IMR-90 (cell line): ENCODE measurements around the gene POLRMT. TPM values are rescaled to one million over a fixed set of nuclear protein-coding genes. Genes with fewer than 3 reads are reported as not detected.

Source experiments
- ATAC-seq: fragments of 200-7000 bp; cut with Tn5 transposase; 2 replicates; pipeline ENCODE4 v1.9.1; 2020; ENCODE audit warnings: low read depth, mild to moderate bottlenecking, moderate library complexity
- BruUV-seq: library from RNA; stranded (reverse); fragments of 400-500 nt; replicated peaks from 2 replicates; lab custom pipeline; 2021; lab: Mats Ljungman, UMichigan
- CTCF ChIA-PET: fragments of 300-600 bp; formaldehyde crosslinking; extraction: SDS; loops from one replicate; lab custom pipeline; 2021; ENCODE audit warnings: antibody characterized with exemption; lab: Yijun Ruan, JAX
- POLR2A ChIA-PET: fragments of 300-600 bp; sonication (Branson Sonifier 250); formaldehyde crosslinking; loops from one replicate; lab custom pipeline; 2022; ENCODE audit warnings: antibody characterized with exemption; ENCODE audit not compliant: unreplicated experiment; lab: Charles Lee
- DNase-seq: peaks from one replicate; pipeline ENCODE4 v3.0.0; 2013
- H2AFZ ChIP-seq: replicated peaks from 2 replicates; pipeline ENCODE3; 2013; ENCODE audit warnings: low read length, mild to moderate bottlenecking; ENCODE audit not compliant: poor library complexity
- H2AK5ac ChIP-seq: 2 replicates; pipeline ENCODE4 v1.6.1; 2013; ENCODE audit warnings: low read depth, low read length, inconsistent platforms
- H2AK9ac ChIP-seq: replicated peaks from 2 replicates; pipeline ENCODE3; 2013; ENCODE audit warnings: mild to moderate bottlenecking, low read depth, low read length, moderate library complexity; ENCODE audit not compliant: poor library complexity
- H2BK120ac ChIP-seq: 2 replicates; pipeline ENCODE4 v1.6.1; 2013; ENCODE audit warnings: low read depth, low read length, inconsistent platforms
- H2BK15ac ChIP-seq: 3 replicates; pipeline ENCODE4 v1.6.1; 2013; ENCODE audit warnings: low read depth, low read length, inconsistent platforms
- H2BK20ac ChIP-seq: 2 replicates; pipeline ENCODE4 v1.6.1; 2013; ENCODE audit warnings: low read depth, mild to moderate bottlenecking, inconsistent platforms, low read length, moderate library complexity
- H2BK5ac ChIP-seq: 2 replicates; pipeline ENCODE4 v1.6.1; 2013; ENCODE audit warnings: mild to moderate bottlenecking, low read depth, low read length, inconsistent platforms; ENCODE audit not compliant: poor library complexity, severe bottlenecking
- H3K14ac ChIP-seq: replicated peaks from 2 replicates; pipeline ENCODE4 v1.6.1; 2013; ENCODE audit warnings: low read depth, low read length, inconsistent platforms
- H3K18ac ChIP-seq: 2 replicates; pipeline ENCODE4 v1.6.1; 2013; ENCODE audit warnings: low read depth, low read length, control low read depth
- H3K23ac ChIP-seq: 2 replicates; pipeline ENCODE4 v1.6.1; 2013; ENCODE audit warnings: low read depth, low read length, inconsistent platforms
- H3K27ac ChIP-seq: 2 replicates; pipeline ENCODE4 v1.5.1; 2013; ENCODE audit warnings: mild to moderate bottlenecking, control low read depth, low read length; ENCODE audit not compliant: insufficient read depth
- H3K27me3 ChIP-seq: 2 replicates; pipeline ENCODE4 v1.6.1; 2013; ENCODE audit warnings: low read length; ENCODE audit not compliant: control insufficient read depth, insufficient read depth
- H3K36me3 ChIP-seq: 2 replicates; pipeline ENCODE4 v1.6.1; 2013; ENCODE audit warnings: low read length, mixed read lengths; ENCODE audit not compliant: control insufficient read depth, insufficient read depth
- H3K4ac ChIP-seq: 2 replicates; pipeline ENCODE4 v1.6.1; 2013; ENCODE audit warnings: low read depth, low read length, inconsistent platforms
- H3K4me1 ChIP-seq: 2 replicates; pipeline ENCODE4 v1.6.1; 2013; ENCODE audit warnings: low read length, mixed read lengths; ENCODE audit not compliant: control insufficient read depth, insufficient read depth
- H3K4me2 ChIP-seq: 2 replicates; pipeline ENCODE4 v1.6.1; 2013; ENCODE audit warnings: low read depth, mild to moderate bottlenecking, control low read depth, low read length, moderate library complexity
- H3K4me3 ChIP-seq: 2 replicates; pipeline ENCODE4 v1.5.1; 2013; ENCODE audit warnings: low read depth, mild to moderate bottlenecking, control low read depth, low read length, moderate library complexity; ENCODE audit not compliant: insufficient read depth
- H3K56ac ChIP-seq: 2 replicates; pipeline ENCODE4 v1.6.1; 2013; ENCODE audit warnings: low read length, inconsistent platforms; ENCODE audit not compliant: insufficient read depth; ENCODE audit errors: extremely low read depth
- H3K79me1 ChIP-seq, 2 experiments: 2 replicates each; pipeline ENCODE4 v1.6.1; 2013; ENCODE audit warnings: low read length in 2 of 2, inconsistent platforms in 1 of 2, low read depth in 1 of 2
- H3K9ac ChIP-seq: 2 replicates; pipeline ENCODE4 v1.6.1; 2013; ENCODE audit warnings: low read depth, low read length, control low read depth
- H3K9me1 ChIP-seq: 2 replicates; pipeline ENCODE4 v1.6.1; 2013; ENCODE audit warnings: low read length, inconsistent platforms; ENCODE audit not compliant: insufficient read depth
- H3K9me3 ChIP-seq: 2 replicates; pipeline ENCODE4 v1.6.1; 2013; ENCODE audit warnings: low read length; ENCODE audit not compliant: control insufficient read depth, insufficient read depth
- H4K20me1 ChIP-seq: 2 replicates; pipeline ENCODE4 v1.6.1; 2013; ENCODE audit warnings: low read length, inconsistent platforms; ENCODE audit not compliant: insufficient read depth
- H4K5ac ChIP-seq: 2 replicates; pipeline ENCODE4 v1.6.1; 2013; ENCODE audit warnings: mild to moderate bottlenecking, low read depth, low read length, control low read depth
- H4K8ac ChIP-seq, 2 experiments: 2 replicates each; pipeline ENCODE4 v1.6.1; 2013; ENCODE audit warnings: low read depth in 2 of 2, low read length in 2 of 2, control low read depth in 1 of 2, inconsistent platforms in 1 of 2
- H4K91ac ChIP-seq: 2 replicates; pipeline ENCODE4 v1.6.1; 2013; ENCODE audit warnings: low read depth, low read length, inconsistent platforms; ENCODE audit not compliant: insufficient read depth
- MAFK ChIP-seq: IDR thresholded peaks from 2 replicates; pipeline ENCODE4 v1.6.1; 2012; ENCODE audit warnings: low read depth, low read length, improper control_type of control experiment
- MAZ ChIP-seq: IDR thresholded peaks from 2 replicates; pipeline ENCODE4 v1.6.1; 2012; ENCODE audit warnings: low read depth, mild to moderate bottlenecking, low read length, improper control_type of control experiment, moderate library complexity, borderline replicate concordance
- NFE2L2 ChIP-seq: fragments of 150-350 bp; IDR thresholded peaks from 2 replicates; pipeline ENCODE4 v1.6.1; 2016; ENCODE audit warnings: low read depth, mild to moderate bottlenecking, low read length
- POLR2A ChIP-seq: IDR thresholded peaks from 2 replicates; pipeline ENCODE4 v1.6.1; 2012; ENCODE audit warnings: mild to moderate bottlenecking, low read depth, low read length
- RAD21 ChIP-seq: IDR thresholded peaks from 2 replicates; pipeline ENCODE4 v1.6.1; 2012; ENCODE audit warnings: low read length, improper control_type of control experiment
- RCOR1 ChIP-seq: IDR thresholded peaks from 2 replicates; pipeline ENCODE4 v1.6.1; 2012; ENCODE audit warnings: mild to moderate bottlenecking, low read length, improper control_type of control experiment; ENCODE audit not compliant: insufficient replicate concordance
- SMC3 ChIP-seq: fragments of 150-350 bp; IDR thresholded peaks from 2 replicates; pipeline ENCODE4 v1.6.1; 2016; ENCODE audit warnings: low read depth, mild to moderate bottlenecking, antibody characterized with exemption, low read length, moderate library complexity
- WGBS, 2 experiments: methylation state at CpG; one replicate each; pipeline versions ENCODE4 v1.1.5 to v1.1.7; 2013; ENCODE audit warnings: missing lambda C conversion rate in 2 of 2; ENCODE audit not compliant: insufficient read length in 1 of 2; ENCODE audit errors: extremely low coverage in 2 of 2; 5-methylcytosine and 5-hydroxymethylcytosine counted together
- dilution Hi-C: fragments of 300-500 bp; cut with HindIII; formaldehyde crosslinking; loops from one replicate; pipeline ENCODE4 v1.14.3; 2018; ENCODE audit warnings: low sequenced_read_pairs; ENCODE audit not compliant: unreplicated experiment
- in situ Hi-C: fragments of 300-500 bp; cut with MboI; formaldehyde crosslinking; loops from 3 replicates; pipeline ENCODE4 v1.14.3; 2019; ENCODE audit warnings: low sequenced_read_pairs, inconsistent platforms, mixed read lengths
- intact Hi-C: fragments of 100-400 bp; cut with micrococcal nuclease; formaldehyde crosslinking; loops from 2 replicates; pipeline ENCODE4 v1.10.0; 2022
- polyA plus RNA-seq, 3 experiments: library from polyadenylated mRNA; depleted of rRNA; stranded (reverse); fragments of >200 nt; gene quantifications; 2 replicates each; pipeline ENCODE4 v1.2.3, GENCODE V29; 2012; ENCODE audit warnings: low replicate concordance in 1 of 3
- total RNA-seq: library from RNA; depleted of rRNA; stranded (reverse); fragments of >200 nt; gene quantifications from 2 replicates; pipeline ENCODE4 v1.2.3, GENCODE V29; 2012
- TF ChIP-seq, protein P1 (sequence below): fragments of 150-350 bp; IDR thresholded peaks from 2 replicates; pipeline ENCODE4 v1.6.1; 2016; ENCODE audit warnings: low read depth, mild to moderate bottlenecking, low read length, moderate library complexity, borderline replicate concordance
- TF ChIP-seq, protein P2 (sequence below): fragments of 150-350 bp; IDR thresholded peaks from 2 replicates; pipeline ENCODE4 v1.6.1; 2017; ENCODE audit warnings: mild to moderate bottlenecking, antibody characterized with exemption, low read length, low read depth

The POLRMT gene
- total and polyA plus RNA-seq, 2 of the 4 experiments (the other 2 are of a cell fraction), result 9.9 to 29.6 TPM

DNA sequence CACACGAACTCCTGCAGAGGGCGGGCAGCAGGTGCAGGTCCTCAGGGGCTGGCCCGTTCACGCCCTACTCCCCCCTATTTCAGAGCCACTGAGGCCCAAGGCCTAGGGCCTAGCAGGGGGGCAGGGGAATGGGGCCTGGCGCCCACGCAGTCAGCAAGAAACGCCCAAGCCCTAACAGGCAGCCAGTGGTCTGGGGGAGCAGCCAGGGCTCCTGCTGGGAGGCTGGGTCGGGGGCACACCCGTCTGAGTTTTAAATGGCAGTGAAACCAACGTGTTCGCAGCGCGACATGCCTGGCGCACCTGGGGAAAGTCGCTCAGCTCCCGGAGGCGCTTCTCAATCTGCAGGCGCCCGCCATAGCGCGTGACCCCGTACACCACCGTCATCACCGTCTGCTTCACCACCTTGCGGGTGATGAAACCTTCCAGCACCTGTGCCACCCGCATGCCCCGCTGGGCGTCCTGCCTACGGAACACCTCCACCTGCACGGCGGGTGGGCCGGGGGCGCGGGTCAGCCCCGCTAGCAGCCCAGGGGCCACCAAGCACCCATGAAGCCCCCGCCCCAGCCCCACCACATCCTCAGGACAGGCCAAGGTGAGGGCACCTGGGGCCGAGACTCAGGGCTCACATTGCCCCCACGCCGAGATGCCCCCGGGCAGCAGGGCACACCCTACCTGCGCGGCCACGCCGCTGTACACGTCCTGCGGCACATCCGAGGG is 13.9 kb downstream of the POLRMT start:
- H2BK20ac ChIP-seq, result no peak overlapping the region
- H2AFZ ChIP-seq, result no peak overlapping the region
- in situ Hi-C loops (no loop called here), intact Hi-C loops (no loop called here), dilution Hi-C loops (no loop called here)
- H3K18ac ChIP-seq, result no peak overlapping the region
- no peak overlapping the region for H3K4me3 ChIP-seq
- no peaks in the 10 kb centered on the region for H3K9me1 ChIP-seq
- H2BK120ac ChIP-seq, result no peak overlapping the region
- H4K91ac ChIP-seq, result no peak overlapping the region
- H3K79me1 ChIP-seq, result no peaks in the 10 kb centered on the region
- H2AK5ac ChIP-seq, result no peak overlapping the region
- ATAC-seq (no peak), DNase-seq (no peak)
- CTCF ChIA-PET, result no interaction called here
- no peak overlapping the region for H3K27ac ChIP-seq
- H3K14ac ChIP-seq, result no peak overlapping the region
- no peak overlapping the region for H2AK9ac ChIP-seq
- no peaks in the 10 kb centered on the region; the same call in 1 of the 2 replicates for H3K27me3 ChIP-seq
- no peak overlapping the region for H3K4ac ChIP-seq
- no peaks in the 10 kb centered on the region for H3K4me1 ChIP-seq
- no peak overlapping the region for H4K5ac ChIP-seq
- H3K56ac ChIP-seq, result no peak overlapping the region
- no peaks in the 10 kb centered on the region for H3K9me3 ChIP-seq
- no peak overlapping the region for H4K8ac ChIP-seq
- H3K23ac ChIP-seq, result no peak overlapping the region
- H3K36me3 ChIP-seq, result peaks cover 40% of the 10 kb centered on the region
- no TSS peak for BruUV-seq
- POLR2A ChIA-PET, result no interaction called here
- no peak overlapping the region for H3K4me2 ChIP-seq
- WGBS, 2 experiments, result 97% methylated on average over 14 of the region's 47 CpGs; no CpG with 5 or more reads in 1 of the 2 experiments
- H3K9ac ChIP-seq, result no peak overlapping the region
- H4K20me1 ChIP-seq, result peaks cover 3% of the 10 kb centered on the region
- H2BK5ac ChIP-seq, result no peak overlapping the region
- TF ChIP-seq NFE2L2 (no peak), RCOR1 (no peak), RAD21 (no peak), SMC3 (no peak), MAFK (no peak), POLR2A (no peak), MAZ (no peak)
- TF ChIP-seq, protein P1, sequence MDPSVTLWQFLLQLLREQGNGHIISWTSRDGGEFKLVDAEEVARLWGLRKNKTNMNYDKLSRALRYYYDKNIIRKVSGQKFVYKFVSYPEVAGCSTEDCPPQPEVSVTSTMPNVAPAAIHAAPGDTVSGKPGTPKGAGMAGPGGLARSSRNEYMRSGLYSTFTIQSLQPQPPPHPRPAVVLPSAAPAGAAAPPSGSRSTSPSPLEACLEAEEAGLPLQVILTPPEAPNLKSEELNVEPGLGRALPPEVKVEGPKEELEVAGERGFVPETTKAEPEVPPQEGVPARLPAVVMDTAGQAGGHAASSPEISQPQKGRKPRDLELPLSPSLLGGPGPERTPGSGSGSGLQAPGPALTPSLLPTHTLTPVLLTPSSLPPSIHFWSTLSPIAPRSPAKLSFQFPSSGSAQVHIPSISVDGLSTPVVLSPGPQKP, result no peak
- TF ChIP-seq, protein P2, sequence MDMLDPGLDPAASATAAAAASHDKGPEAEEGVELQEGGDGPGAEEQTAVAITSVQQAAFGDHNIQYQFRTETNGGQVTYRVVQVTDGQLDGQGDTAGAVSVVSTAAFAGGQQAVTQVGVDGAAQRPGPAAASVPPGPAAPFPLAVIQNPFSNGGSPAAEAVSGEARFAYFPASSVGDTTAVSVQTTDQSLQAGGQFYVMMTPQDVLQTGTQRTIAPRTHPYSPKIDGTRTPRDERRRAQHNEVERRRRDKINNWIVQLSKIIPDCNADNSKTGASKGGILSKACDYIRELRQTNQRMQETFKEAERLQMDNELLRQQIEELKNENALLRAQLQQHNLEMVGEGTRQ, result no peak
- H2BK15ac ChIP-seq, result no peak overlapping the region
